Skeletal muscle tissue (tissue), 2 donors: ENCODE measurements around the gene MESP1. TPM values are rescaled to one million over a fixed set of nuclear protein-coding genes. Genes with fewer than 3 reads are reported as not detected.

Experiments used
- small RNA-seq: library from RNA; depleted of rRNA; stranded (forward); fragments of <200 nt; gene quantifications from one replicate; pipeline ENCODE3, GENCODE V24; 2014
- total RNA-seq: library from RNA; depleted of rRNA; stranded (reverse); fragments of >200 nt; gene quantifications from one replicate; pipeline ENCODE4 v1.2.3, GENCODE V29; 2014

MESP1 gene
- total RNA-seq, 1 donor from 2014 or later = 0.52 TPM

Small RNA genes within 50 kb of the gene (small RNA-seq; reads per million reads assigned to genes)
- not detected for gene RNU6-132P

Other genes starting within 250 kb of the MESP1 start
- gene TICRR, start 175.8 kb downstream of the MESP1 start, total RNA-seq = 1.6 TPM
- gene KIF7, start 95.8 kb downstream of the MESP1 start, total RNA-seq = 4.7 TPM
- gene PLIN1, start 71.9 kb downstream of the MESP1 start, total RNA-seq = 39.7 TPM
- gene PEX11A, start 60.5 kb downstream of the MESP1 start, total RNA-seq = 8.9 TPM
- gene WDR93, start 60.4 kb downstream of the MESP1 start, total RNA-seq = not detected
- not detected for gene MESP2, start 25.1 kb upstream of the MESP1 start, total RNA-seq
- gene ANPEP, start 63.6 kb upstream of the MESP1 start, total RNA-seq = 7.3 TPM
- gene AP3S2, start 142.7 kb upstream of the MESP1 start, total RNA-seq = 51.7 TPM
- 13.0 TPM for gene ARPIN, start 161.7 kb upstream of the MESP1 start, total RNA-seq